GM23338 (cell line): ENCODE results near the gene LAMTOR5. TPM values are rescaled to one million over a fixed set of nuclear protein-coding genes. Genes with fewer than 3 reads are reported as not detected.

Experiments
- ATAC-seq: fragments of 200-7000 bp; cut with Tn5 transposase; 3 replicates; pipeline ENCODE4 v1.9.1; 2020
- DNase-seq: peaks from one replicate; pipeline ENCODE4 v3.0.0-alpha.2; 2015; ENCODE audit warnings: low spot score
- H2AFZ ChIP-seq: fragments of 200-600 bp; sonication (generic); 2 replicates; pipeline ENCODE4 v1.8.0; 2016; ENCODE audit warnings: antibody characterized with exemption, mild to moderate bottlenecking, moderate library complexity
- H3F3A ChIP-seq: fragments of 200-600 bp; sonication (generic); replicated peaks from 2 replicates; pipeline ENCODE4 v1.8.0; 2017; ENCODE audit warnings: antibody characterized with exemption, mixed run types, low read depth
- H3K27ac ChIP-seq: fragments of 200-600 bp; sonication (generic); 2 replicates; pipeline ENCODE4 v1.6.1; 2016; ENCODE audit warnings: low read depth
- H3K27me3 ChIP-seq: fragments of 200-600 bp; sonication (generic); 2 replicates; pipeline ENCODE4 v1.8.0; 2016; ENCODE audit warnings: mild to moderate bottlenecking, mixed run types, moderate library complexity; ENCODE audit not compliant: insufficient read depth
- H3K36me3 ChIP-seq: fragments of 200-600 bp; sonication (generic); 2 replicates; pipeline ENCODE4 v1.8.0; 2016; ENCODE audit warnings: mild to moderate bottlenecking; ENCODE audit not compliant: insufficient read depth
- H3K4me1 ChIP-seq: fragments of 200-600 bp; sonication (generic); 2 replicates; pipeline ENCODE4 v1.8.0; 2016; ENCODE audit warnings: mild to moderate bottlenecking, moderate library complexity; ENCODE audit not compliant: insufficient read depth
- H3K4me2 ChIP-seq: fragments of 200-600 bp; sonication (generic); 2 replicates; pipeline ENCODE4 v1.7.1; 2017; ENCODE audit warnings: mixed run types
- H3K4me3 ChIP-seq: fragments of 200-600 bp; sonication (generic); 2 replicates; pipeline ENCODE4 v1.6.1; 2016; ENCODE audit warnings: mixed run types
- H3K79me2 ChIP-seq: fragments of 200-600 bp; sonication (generic); replicated peaks from 2 replicates; pipeline ENCODE4 v1.8.0; 2017; ENCODE audit warnings: mild to moderate bottlenecking; ENCODE audit not compliant: insufficient read depth
- H3K9me2 ChIP-seq: fragments of 200-600 bp; sonication (generic); 2 replicates; pipeline ENCODE4 v1.8.0; 2017; ENCODE audit not compliant: insufficient read depth
- H4K20me1 ChIP-seq: fragments of 200-600 bp; sonication (generic); replicated peaks from 2 replicates; pipeline ENCODE4 v1.8.0; 2017; ENCODE audit warnings: mild to moderate bottlenecking; ENCODE audit not compliant: insufficient read depth
- H3K27ac Mint-ChIP-seq: 2 replicates; pipeline ENCODE4 v1.8.0; 2020; ENCODE audit warnings: inconsistent platforms, mild to moderate bottlenecking, moderate library complexity, mixed read lengths
- H3K27me3 Mint-ChIP-seq: 3 replicates; pipeline ENCODE4 v1.8.0; 2022; ENCODE audit warnings: low read depth, mild to moderate bottlenecking, moderate library complexity, mixed read lengths, inconsistent platforms; ENCODE audit not compliant: insufficient read depth, poor library complexity
- H3K36me3 Mint-ChIP-seq: 3 replicates; pipeline ENCODE4 v1.8.0; 2021; ENCODE audit warnings: low read depth, mild to moderate bottlenecking, inconsistent platforms, moderate library complexity, mixed read lengths
- H3K4me1 Mint-ChIP-seq: 3 replicates; pipeline ENCODE4 v1.8.0; 2020; ENCODE audit warnings: mild to moderate bottlenecking, inconsistent platforms, mixed read lengths
- H3K4me3 Mint-ChIP-seq: 3 replicates; pipeline ENCODE4 v1.8.0; 2021; ENCODE audit warnings: moderate library complexity, mild to moderate bottlenecking, inconsistent platforms, mixed read lengths
- H3K9me3 Mint-ChIP-seq: 3 replicates; pipeline ENCODE4 v1.8.0; 2020; ENCODE audit warnings: moderate library complexity, mild to moderate bottlenecking, inconsistent platforms, mixed read lengths
- EZH2 ChIP-seq: fragments of 200-600 bp; sonication (generic); IDR thresholded peaks from one replicate; pipeline ENCODE4 v1.8.0; 2017; ENCODE audit warnings: antibody characterized with exemption, mild to moderate bottlenecking, low read depth; ENCODE audit not compliant: unreplicated experiment
- EZH2phosphoT487 ChIP-seq: fragments of 200-600 bp; sonication (generic); IDR thresholded peaks from one replicate; pipeline ENCODE4 v1.8.1; 2018; ENCODE audit warnings: antibody characterized with exemption; ENCODE audit not compliant: unreplicated experiment
- ZNF331 ChIP-seq: fragments of 250-450 bp; sonication (Bioruptor Pico); IDR thresholded peaks from 2 replicates; pipeline ENCODE4 v1.5.0; 2020; ENCODE audit warnings: low read depth, mild to moderate bottlenecking, moderate library complexity
- polyA plus RNA-seq: library from polyadenylated mRNA; unstranded; fragments of >200 nt; fragmentation: Nextera tagmentation; extraction: Ambion mirVana; gene quantifications from 2 replicates; pipeline ENCODE4 v1.2.1, GENCODE V29; 2016
- total RNA-seq: library from RNA; depleted of rRNA; stranded (reverse); fragments of >200 nt; shearing (Covaris generic); gene quantifications from 2 replicates; pipeline ENCODE4 v1.2.3, GENCODE V29; 2014
- TF ChIP-seq, protein P1 (sequence below), 2 experiments: fragments of 200-600 bp in 1 of 2; sonication (generic) in 1 of 2; conservative IDR thresholded peaks; 2 replicates each; pipeline versions ENCODE4 v1.5.1 to v1.6.1; 2016 to 2017; ENCODE audit warnings: antibody characterized with exemption in 2 of 2, low read depth in 2 of 2, mild to moderate bottlenecking in 2 of 2, moderate library complexity in 1 of 2
- TF ChIP-seq, protein P2 (sequence below): IDR thresholded peaks from one replicate; pipeline ENCODE4 v1.6.1; 2018; ENCODE audit warnings: antibody characterized with exemption; ENCODE audit not compliant: unreplicated experiment
- TF ChIP-seq, protein P3 (sequence below): IDR thresholded peaks from 2 replicates; pipeline ENCODE4 v1.6.1; 2016; ENCODE audit warnings: antibody characterized with exemption

The LAMTOR5 gene
- total and polyA plus RNA-seq, 2 experiments from 2014 or later: 41.0 to 246 TPM

DNA sequence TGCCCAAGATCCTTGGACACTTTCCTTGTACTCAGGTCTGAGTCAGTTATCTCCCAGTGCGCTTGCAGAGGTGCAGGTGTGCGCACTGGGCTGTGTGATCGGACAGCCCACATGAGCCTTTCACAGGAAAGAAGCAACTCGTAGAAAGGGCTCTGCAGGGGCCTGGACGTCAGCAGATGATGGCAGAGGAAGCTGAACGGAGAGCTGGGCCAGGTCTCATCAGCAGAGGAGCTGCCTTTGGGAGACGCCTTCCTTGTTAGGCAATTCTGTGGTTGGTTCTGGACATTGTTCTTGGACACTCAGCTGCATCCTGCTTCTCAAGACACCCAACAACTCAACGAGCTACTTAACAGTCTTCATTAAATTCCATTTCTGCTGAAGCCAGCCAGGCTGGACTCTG, 36.0 kb upstream of the LAMTOR5 start:
- TF ChIP-seq EZH2 (no peak), EZH2phosphoT487 (no peak)
- TF ChIP-seq, protein P1, sequence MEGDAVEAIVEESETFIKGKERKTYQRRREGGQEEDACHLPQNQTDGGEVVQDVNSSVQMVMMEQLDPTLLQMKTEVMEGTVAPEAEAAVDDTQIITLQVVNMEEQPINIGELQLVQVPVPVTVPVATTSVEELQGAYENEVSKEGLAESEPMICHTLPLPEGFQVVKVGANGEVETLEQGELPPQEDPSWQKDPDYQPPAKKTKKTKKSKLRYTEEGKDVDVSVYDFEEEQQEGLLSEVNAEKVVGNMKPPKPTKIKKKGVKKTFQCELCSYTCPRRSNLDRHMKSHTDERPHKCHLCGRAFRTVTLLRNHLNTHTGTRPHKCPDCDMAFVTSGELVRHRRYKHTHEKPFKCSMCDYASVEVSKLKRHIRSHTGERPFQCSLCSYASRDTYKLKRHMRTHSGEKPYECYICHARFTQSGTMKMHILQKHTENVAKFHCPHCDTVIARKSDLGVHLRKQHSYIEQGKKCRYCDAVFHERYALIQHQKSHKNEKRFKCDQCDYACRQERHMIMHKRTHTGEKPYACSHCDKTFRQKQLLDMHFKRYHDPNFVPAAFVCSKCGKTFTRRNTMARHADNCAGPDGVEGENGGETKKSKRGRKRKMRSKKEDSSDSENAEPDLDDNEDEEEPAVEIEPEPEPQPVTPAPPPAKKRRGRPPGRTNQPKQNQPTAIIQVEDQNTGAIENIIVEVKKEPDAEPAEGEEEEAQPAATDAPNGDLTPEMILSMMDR (conservative IDR thresholded peaks at IDR 0.05; ENCODE audit: low read depth in 2 of 2): no peak
- DNase-seq: no peak
- H3K4me1 Mint-ChIP-seq: no peaks in the 10 kb centered on the region; the same call in 2 of the 3 replicates
- H3K4me3 Mint-ChIP-seq: no peak overlapping the region
- no peaks in the 10 kb centered on the region for H4K20me1 ChIP-seq
- H2AFZ ChIP-seq: no peak overlapping the region
- peaks cover 16% of the 10 kb centered on the region for H3K27me3 Mint-ChIP-seq
- no peaks in the 10 kb centered on the region; the same call in 2 of the 3 replicates for H3K9me3 Mint-ChIP-seq
- H3K9me2 ChIP-seq: no peaks in the 10 kb centered on the region
- H3K4me1 ChIP-seq: no peaks in the 10 kb centered on the region
- no peaks in the 10 kb centered on the region for H3K27me3 ChIP-seq
- no peaks in the 10 kb centered on the region for H3F3A ChIP-seq
- H3K36me3 ChIP-seq: no peaks in the 10 kb centered on the region
- H3K4me3 ChIP-seq: no peak overlapping the region
- no peak overlapping the region for H3K27ac Mint-ChIP-seq
- H3K27ac ChIP-seq: no peak overlapping the region
- no peak for ATAC-seq
- H3K4me2 ChIP-seq: no peak overlapping the region
- H3K79me2 ChIP-seq: no peaks in the 10 kb centered on the region
- no peaks in the 10 kb centered on the region for H3K36me3 Mint-ChIP-seq

- no peaks in the 10 kb centered on the region for H3F3A ChIP-seq
- no peak for DNase-seq
- Mint-ChIP-seq H3K9me3 (no peaks in the 10 kb centered on the region; the same call in 2 of the 3 replicates), H3K27ac (no peak overlapping the region; the same call in 1 of the 2 replicates), H3K4me3 (no peak overlapping the region), H3K4me1 (peaks cover 3% of the 10 kb centered on the region; the same call in 1 of the 3 replicates), H3K36me3 (no peaks in the 10 kb centered on the region), H3K27me3 (peaks cover 13% of the 10 kb centered on the region)
- H3K4me3 ChIP-seq: no peak overlapping the region
- H3K27ac ChIP-seq: no peak overlapping the region
- H3K4me2 ChIP-seq: no peak overlapping the region
- no peaks in the 10 kb centered on the region for H3K79me2 ChIP-seq
- no peak overlapping the region for H2AFZ ChIP-seq
- H3K36me3 ChIP-seq: no peaks in the 10 kb centered on the region
- no peaks in the 10 kb centered on the region for H3K9me2 ChIP-seq
- no peaks in the 10 kb centered on the region for H4K20me1 ChIP-seq
- ATAC-seq: no peak
- H3K4me1 ChIP-seq: no peaks in the 10 kb centered on the region
- no peaks in the 10 kb centered on the region for H3K27me3 ChIP-seq
- no peak for TF ChIP-seq ZNF331
- TF ChIP-seq, protein P2, sequence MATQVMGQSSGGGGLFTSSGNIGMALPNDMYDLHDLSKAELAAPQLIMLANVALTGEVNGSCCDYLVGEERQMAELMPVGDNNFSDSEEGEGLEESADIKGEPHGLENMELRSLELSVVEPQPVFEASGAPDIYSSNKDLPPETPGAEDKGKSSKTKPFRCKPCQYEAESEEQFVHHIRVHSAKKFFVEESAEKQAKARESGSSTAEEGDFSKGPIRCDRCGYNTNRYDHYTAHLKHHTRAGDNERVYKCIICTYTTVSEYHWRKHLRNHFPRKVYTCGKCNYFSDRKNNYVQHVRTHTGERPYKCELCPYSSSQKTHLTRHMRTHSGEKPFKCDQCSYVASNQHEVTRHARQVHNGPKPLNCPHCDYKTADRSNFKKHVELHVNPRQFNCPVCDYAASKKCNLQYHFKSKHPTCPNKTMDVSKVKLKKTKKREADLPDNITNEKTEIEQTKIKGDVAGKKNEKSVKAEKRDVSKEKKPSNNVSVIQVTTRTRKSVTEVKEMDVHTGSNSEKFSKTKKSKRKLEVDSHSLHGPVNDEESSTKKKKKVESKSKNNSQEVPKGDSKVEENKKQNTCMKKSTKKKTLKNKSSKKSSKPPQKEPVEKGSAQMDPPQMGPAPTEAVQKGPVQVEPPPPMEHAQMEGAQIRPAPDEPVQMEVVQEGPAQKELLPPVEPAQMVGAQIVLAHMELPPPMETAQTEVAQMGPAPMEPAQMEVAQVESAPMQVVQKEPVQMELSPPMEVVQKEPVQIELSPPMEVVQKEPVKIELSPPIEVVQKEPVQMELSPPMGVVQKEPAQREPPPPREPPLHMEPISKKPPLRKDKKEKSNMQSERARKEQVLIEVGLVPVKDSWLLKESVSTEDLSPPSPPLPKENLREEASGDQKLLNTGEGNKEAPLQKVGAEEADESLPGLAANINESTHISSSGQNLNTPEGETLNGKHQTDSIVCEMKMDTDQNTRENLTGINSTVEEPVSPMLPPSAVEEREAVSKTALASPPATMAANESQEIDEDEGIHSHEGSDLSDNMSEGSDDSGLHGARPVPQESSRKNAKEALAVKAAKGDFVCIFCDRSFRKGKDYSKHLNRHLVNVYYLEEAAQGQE: no peak
- TF ChIP-seq, protein P1 (conservative IDR thresholded peaks at IDR 0.05; ENCODE audit: low read depth in 2 of 2): no peak
- TF ChIP-seq, protein P3, sequence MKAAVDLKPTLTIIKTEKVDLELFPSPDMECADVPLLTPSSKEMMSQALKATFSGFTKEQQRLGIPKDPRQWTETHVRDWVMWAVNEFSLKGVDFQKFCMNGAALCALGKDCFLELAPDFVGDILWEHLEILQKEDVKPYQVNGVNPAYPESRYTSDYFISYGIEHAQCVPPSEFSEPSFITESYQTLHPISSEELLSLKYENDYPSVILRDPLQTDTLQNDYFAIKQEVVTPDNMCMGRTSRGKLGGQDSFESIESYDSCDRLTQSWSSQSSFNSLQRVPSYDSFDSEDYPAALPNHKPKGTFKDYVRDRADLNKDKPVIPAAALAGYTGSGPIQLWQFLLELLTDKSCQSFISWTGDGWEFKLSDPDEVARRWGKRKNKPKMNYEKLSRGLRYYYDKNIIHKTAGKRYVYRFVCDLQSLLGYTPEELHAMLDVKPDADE: no peak
Measured at GRCh38 chr1:110441888-110442287, 34.4 kb upstream of the LAMTOR5 start.
